ENCODE data around the gene FASTKD2. TPM values are rescaled to one million over a fixed set of nuclear protein-coding genes. Genes with fewer than 3 reads are reported as not detected.

Gene FASTKD2
- total RNA-seq, 1 donor from 2014 or later, result 39.9 TPM

DNA sequence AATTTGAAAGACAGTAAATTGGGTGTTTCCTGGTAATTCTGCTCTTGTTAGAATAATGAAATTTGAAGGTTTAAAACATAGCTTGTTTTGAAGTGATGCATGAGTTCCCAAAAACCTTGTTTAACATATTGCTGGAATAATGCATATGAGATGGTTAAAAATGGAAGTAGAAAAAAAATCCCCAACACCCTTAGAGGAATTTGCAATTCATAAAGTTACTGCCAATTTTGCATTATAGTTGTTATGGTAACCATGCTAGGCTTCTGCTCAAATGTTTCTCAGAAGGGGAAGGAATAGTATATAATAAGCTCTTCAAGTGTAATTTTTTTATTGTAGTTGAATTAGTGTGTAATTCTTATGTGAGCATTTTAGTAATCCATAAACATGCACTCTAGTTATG is 49.1 kb downstream of the FASTKD2 start:
- H3K27me3 ChIP-seq (ENCODE audit: low read depth), result no peaks in the 10 kb centered on the region
- no peak for DNase-seq
- intact Hi-C loops (cut with micrococcal nuclease), result no loop called here

GRCh38 chr2:206820807-206821206 is 55.4 kb downstream of the FASTKD2 start:
- Histone ChIP-seq H3K36me3 (peaks cover under 1% of the 10 kb centered on the region), H3K27ac (replicated peaks) (no peak overlapping the region), H3K27me3 (ENCODE audit: low read depth) (no peaks in the 10 kb centered on the region), H3K9me3 (replicated peaks) (peaks cover 7% of the 10 kb centered on the region), H3K4me3 (no peak overlapping the region), H3K4me1 (peaks cover 27% of the 10 kb centered on the region)
- no peak for DNase-seq
- intact Hi-C loops (cut with micrococcal nuclease), result no loop called here
- TF ChIP-seq, protein P1, sequence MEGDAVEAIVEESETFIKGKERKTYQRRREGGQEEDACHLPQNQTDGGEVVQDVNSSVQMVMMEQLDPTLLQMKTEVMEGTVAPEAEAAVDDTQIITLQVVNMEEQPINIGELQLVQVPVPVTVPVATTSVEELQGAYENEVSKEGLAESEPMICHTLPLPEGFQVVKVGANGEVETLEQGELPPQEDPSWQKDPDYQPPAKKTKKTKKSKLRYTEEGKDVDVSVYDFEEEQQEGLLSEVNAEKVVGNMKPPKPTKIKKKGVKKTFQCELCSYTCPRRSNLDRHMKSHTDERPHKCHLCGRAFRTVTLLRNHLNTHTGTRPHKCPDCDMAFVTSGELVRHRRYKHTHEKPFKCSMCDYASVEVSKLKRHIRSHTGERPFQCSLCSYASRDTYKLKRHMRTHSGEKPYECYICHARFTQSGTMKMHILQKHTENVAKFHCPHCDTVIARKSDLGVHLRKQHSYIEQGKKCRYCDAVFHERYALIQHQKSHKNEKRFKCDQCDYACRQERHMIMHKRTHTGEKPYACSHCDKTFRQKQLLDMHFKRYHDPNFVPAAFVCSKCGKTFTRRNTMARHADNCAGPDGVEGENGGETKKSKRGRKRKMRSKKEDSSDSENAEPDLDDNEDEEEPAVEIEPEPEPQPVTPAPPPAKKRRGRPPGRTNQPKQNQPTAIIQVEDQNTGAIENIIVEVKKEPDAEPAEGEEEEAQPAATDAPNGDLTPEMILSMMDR (IDR thresholded peaks at IDR 0.05; ENCODE audit: borderline replicate concordance), result no peak

More for the DNA sequence above, 49.1 kb downstream of the FASTKD2 start:
- Histone ChIP-seq H3K9me3 (replicated peaks) (peaks cover 14% of the 10 kb centered on the region), H3K36me3 (peaks cover 8% of the 10 kb centered on the region), H3K4me1 (no peaks in the 10 kb centered on the region), H3K4me3 (no peak overlapping the region), H3K27ac (replicated peaks) (no peak overlapping the region)
- TF ChIP-seq, protein P1 (IDR thresholded peaks at IDR 0.05; ENCODE audit: borderline replicate concordance), result no peak

DNA sequence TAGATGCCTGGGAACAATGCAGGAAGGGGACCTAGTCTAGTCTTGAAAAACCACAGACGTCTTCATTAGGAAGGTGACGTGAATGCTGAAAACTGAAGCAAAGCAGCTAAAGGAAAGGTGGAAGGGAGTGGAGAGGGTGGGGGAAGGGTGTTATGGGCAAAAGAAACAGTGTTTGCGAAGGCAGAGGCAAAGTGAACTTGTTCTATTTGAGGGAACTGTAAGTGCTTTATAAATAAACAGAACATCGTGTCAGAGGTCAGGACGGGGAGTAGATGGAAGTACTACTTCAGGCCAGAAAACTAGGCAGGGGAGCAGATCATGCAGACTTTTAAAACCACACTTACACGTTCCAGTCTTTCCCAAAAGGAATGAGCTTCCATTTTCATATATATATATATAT is 57.8 kb downstream of the FASTKD2 start:
- TF ChIP-seq, protein P1 (IDR thresholded peaks at IDR 0.05; ENCODE audit: borderline replicate concordance), result no peak
- H3K4me1 ChIP-seq, result peaks cover 27% of the 10 kb centered on the region
- no peak for DNase-seq
- no peaks in the 10 kb centered on the region for H3K9me3 ChIP-seq (replicated peaks)
- no peaks in the 10 kb centered on the region for H3K27me3 ChIP-seq (ENCODE audit: low read depth)
- peak overlapping the region; percentile 38 for H3K4me3 ChIP-seq
- H3K27ac ChIP-seq (replicated peaks), result peak overlapping the region; percentile 88
- H3K36me3 ChIP-seq, result no peaks in the 10 kb centered on the region
- intact Hi-C loops (cut with micrococcal nuclease), result no loop called here

DNA sequence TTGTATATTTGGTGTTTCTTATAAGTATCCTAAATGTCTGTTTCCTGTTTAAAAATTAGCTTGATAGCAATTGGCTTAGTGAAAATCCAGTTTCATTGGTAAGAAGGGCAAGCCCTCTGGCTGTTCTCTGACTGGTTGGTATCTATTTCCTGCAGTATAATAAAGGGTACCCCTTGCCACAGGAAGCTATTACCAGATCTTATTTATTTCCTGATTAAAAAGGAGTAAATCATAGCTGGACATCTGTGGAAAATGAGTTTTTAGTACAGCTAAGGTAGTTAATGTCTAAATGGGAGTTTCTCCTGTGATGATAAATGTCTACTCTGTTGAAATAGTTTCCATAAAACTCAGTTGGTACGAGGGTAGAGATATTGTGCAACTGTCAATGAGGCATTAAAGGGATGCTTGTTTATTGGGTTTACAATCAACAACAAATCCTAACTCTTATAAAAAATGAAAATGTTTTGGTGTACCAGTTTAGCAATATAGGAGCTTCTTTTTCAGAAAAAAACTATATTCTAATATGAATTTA is 58.7 kb downstream of the FASTKD2 start:
- Histone ChIP-seq H3K27me3 (ENCODE audit: low read depth) (no peaks in the 10 kb centered on the region), H3K36me3 (no peaks in the 10 kb centered on the region), H3K4me3 (no peak overlapping the region), H3K4me1 (peaks cover 27% of the 10 kb centered on the region), H3K27ac (replicated peaks) (peak overlapping the region; percentile 88), H3K9me3 (replicated peaks) (no peaks in the 10 kb centered on the region)
- no peak for DNase-seq
- intact Hi-C loops (cut with micrococcal nuclease), result no loop called here
- TF ChIP-seq, protein P1 (IDR thresholded peaks at IDR 0.05; ENCODE audit: borderline replicate concordance), result no peak

GRCh38 chr2:206824993-206825392 is 59.6 kb downstream of the FASTKD2 start:
- intact Hi-C loops (cut with micrococcal nuclease), result no loop called here
- TF ChIP-seq, protein P1 (IDR thresholded peaks at IDR 0.05; ENCODE audit: borderline replicate concordance), result no peak
- Histone ChIP-seq H3K9me3 (replicated peaks) (no peaks in the 10 kb centered on the region), H3K4me1 (peaks cover 27% of the 10 kb centered on the region), H3K36me3 (no peaks in the 10 kb centered on the region), H3K4me3 (no peak overlapping the region), H3K27ac (replicated peaks) (peak overlapping the region; percentile 88), H3K27me3 (ENCODE audit: low read depth) (no peaks in the 10 kb centered on the region)
- DNase-seq, result no peak

All from left ventricle myocardium inferior (tissue), 1 donor.